GM18526 (cell line): ENCODE data around the gene IFFO2.

ENCODE experiments used
- POLR2A ChIP-seq: IDR thresholded peaks from 3 replicates; pipeline ENCODE4 v1.6.1; 2011; ENCODE audit not compliant: insufficient read length; ENCODE audit errors: extremely low read depth

IFFO2 gene

DNA sequence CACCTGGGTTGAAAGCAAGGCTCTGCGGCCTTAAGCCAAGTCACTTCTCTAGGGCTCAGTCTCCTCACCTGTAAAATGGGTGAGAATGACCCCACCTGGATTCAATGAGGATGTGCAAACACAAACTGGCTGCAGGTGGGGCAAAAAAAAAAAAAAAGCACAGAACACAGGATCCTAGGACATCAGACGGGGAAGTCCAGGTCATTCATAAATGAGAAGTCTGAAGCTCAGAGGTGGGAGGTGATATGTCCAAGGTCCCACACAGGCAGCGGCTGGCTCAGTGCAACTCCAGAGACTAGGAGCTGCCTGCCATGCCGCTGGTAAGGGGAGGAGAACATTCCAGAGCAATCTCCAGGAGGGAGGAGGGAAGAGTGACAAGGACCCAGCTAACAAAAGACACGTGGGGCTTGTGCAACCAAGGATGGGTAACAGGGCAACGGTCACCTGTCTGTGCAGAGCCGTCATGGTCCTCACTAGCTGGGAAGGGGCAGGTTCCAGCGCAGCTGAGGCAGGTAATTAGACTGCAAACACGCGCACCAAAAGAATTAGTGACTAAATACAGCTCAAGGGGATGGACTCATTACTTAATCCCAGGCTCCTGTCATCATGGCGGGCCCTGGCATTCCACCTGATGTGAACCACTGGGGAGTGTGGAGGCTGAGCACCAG lies 19.5 kb downstream of the IFFO2 start:
- TF ChIP-seq POLR2A: no peak

DNA sequence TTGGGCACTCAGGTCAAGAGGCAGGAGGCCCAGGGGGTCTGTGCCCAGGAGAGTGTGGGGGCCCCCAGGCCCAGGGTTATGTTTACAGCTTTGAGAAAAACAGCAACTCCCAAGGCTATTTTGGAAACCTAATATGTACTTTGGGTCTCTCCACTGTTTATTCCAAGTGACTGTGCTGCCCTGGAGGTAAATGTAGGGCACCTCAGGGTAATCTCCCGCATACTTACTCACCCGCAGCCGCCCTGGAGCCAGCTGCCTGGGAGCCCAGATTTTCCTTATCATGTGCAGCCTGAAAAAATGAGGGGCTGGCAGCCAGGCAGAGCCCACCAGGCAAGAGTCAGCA lies 20.0 kb downstream of the IFFO2 start:
- TF ChIP-seq POLR2A: no peak

DNA sequence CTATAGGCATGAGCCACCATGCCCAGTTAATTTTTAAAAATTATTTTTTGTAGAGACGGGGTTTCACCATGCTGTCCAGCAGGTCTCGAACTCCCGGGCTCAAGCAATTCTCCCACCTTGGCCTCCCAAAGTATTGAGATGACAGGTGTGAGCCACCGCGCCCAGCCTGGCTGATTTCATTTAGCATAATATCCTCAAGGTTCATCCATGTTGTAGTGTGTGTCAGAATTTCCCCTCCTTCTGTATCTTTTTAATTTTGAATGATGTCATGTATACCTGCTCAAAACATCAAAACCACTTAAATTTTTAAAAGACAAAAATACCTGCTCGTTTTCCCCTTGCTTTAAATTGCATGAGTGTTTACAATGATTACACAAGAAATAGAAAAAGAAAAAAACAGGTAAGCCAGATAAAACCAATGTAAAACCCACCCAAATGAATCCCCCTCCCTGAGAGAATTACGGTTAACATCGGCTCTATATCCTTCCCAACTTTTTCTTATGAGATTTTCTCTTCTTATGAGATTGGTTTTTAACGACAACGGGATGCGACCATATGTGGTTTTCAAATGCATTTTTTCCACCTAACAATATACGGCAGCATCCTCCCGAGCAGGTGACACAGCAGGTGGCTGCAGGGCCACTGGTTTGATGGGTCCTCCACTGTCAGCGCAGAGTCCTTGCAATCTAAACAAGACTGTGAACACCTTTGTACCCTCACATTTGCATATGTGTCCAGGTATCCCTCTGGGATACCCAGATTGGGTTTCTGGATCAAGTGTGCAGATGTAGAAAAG lies 22.1 kb downstream of the IFFO2 start:
- TF ChIP-seq POLR2A: no peak

DNA sequence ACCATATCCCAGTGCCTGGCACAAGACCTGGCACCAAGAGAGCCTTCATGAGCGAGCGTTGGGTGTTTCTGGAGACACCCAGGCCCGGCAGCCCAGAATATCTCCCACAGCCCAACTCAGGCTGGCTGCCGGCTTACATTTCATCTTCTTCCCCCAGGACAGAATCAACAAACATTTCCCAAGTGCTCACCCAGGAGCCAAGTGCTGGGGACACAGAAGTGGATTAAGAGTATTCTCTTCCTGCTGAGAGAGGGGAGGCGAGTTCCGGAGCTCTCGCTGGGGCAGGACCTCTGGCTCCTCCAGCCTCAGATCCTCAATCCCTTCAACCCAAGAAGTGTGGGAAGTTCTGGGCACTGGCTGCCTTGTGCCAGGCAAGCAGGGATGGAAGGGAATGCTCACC lies 23.6 kb downstream of the IFFO2 start:
- TF ChIP-seq POLR2A: no peak

GRCh38 chr1:18932387-18932786 lies 24.1 kb downstream of the IFFO2 start:
- no peak for TF ChIP-seq POLR2A

DNA sequence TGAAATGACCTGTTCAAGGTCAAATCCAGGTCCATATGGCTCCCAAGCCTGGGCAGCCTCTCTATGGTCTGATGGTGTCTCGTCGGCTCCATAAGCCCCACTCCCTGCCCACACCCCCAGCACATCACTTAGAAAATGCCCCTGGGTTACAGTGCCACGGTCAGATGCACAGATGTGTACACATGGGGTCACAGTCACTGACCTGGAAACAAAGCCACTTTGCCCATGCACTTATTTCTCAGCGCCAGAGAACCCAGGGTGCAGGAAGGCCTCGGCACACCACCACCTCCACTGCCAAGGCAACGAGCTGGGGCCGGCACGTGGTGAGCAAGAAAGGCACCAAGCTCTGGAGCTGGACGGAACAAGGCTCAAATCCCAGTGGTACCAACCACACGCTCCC lies 24.7 kb downstream of the IFFO2 start:
- no peak for TF ChIP-seq POLR2A

- no peak for TF ChIP-seq POLR2A
Measured at GRCh38 chr1:18929686-18930085, 26.8 kb downstream of the IFFO2 start.

GRCh38 chr1:18928985-18929384 lies 27.5 kb downstream of the IFFO2 start:
- TF ChIP-seq POLR2A: no peak

GRCh38 chr1:18928406-18928805 lies 28.1 kb downstream of the IFFO2 start:
- no peak for TF ChIP-seq POLR2A

DNA sequence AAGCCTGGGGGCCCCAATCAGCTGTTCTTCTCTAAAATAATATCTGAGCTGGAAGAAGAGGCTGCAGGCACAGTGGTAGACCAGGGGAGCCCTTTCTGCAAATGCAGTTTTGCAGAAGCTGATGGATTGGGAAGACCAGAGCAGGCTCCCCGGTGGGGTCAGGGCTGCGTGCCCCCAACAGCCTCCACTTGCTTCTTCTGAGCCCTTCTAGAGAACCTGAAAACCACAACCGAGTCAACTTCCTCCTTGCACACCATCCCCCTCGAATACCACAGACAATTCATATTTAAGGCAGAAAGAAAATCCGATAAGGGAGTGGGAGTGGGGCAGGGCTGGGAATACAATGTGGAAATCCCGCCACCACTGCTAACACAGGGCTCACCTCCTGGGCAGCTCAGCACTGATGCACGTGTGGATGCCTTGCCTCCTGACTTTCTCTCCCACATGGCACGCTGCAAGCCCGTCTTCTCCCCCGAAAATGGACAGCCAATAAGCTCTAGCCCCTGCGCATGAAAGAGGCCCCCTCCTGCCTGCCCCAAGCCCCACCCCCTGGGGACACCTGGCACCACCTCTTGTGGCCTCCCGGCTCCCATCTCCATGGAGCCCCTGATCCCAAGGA lies 28.7 kb downstream of the IFFO2 start:
- TF ChIP-seq POLR2A: peak; percentile 32

DNA sequence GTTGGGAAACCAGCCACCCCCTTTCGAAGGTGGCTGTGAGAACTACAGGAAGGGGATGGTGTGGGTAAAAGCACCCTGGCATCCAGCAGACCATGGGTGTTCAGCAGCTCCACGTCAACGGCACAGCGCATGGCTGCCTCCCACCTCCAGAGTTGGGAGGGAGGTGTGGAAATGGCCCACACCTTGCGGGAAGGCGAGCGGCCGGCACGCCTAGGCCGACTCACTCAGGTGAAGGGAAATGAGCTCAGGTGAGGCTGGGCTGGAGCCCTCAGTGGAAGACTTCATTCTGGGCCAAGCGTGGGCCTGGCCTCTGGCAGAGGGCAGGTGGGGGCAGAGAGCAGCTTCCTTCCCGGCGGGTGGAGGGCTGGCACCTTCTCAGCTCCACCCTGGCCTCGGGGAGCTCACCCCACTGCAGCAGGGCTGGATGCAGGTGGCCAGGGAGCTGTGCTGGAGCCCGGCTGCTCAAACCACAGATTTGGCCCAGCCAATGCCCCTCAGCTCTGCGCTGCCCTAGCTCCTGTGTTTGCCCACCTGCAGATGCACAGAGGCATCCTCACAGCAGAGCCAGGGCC lies 29.3 kb downstream of the IFFO2 start:
- no peak for TF ChIP-seq POLR2A

GRCh38 chr1:18926315-18927081 lies 30.0 kb downstream of the IFFO2 start:
- TF ChIP-seq POLR2A: peak; percentile 57

DNA sequence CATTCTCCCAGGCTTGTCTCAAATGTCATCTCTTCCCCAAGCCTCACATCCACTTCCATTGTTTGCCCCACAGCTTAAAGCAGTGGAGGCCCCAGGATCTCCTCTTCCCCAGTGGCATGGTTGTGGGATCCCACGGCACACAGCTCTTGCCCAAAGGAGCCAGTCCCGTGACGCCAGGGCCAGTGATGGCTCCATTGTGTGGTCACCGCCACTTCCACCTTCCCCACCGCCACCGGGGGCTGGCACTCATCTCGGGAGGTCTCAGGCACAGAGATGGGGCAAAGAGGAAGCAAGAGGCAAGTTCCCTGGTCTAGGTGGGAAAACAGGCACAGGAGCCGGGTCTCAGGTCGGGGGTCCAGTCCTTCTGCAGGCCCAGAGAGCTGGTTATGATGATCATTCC lies 31.2 kb downstream of the IFFO2 start:
- TF ChIP-seq POLR2A: no peak

DNA sequence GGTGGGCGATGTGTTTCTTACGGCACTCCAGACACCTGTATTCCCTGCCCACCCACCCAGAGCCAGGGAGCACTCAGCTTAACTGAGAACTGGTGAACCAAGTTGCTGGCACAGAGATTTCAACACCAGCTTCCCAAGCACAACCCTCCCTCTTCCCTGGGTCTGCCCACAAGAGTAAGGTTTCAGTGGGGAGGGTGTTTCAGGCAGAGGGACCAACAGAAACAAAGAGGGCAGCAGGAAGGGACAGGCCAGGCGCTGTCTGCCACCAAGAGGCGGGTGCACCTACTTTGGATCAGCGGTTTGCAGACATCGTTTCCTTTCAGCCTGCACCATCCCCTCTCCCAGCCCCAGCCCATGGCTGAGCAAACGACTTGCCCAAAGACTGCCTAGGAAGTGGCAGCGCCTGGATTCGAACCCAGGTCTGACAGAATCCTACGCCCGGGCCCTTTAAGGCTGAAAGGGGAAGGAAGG lies 32.2 kb downstream of the IFFO2 start:
- TF ChIP-seq POLR2A: no peak

GRCh38 chr1:18923756-18924211 lies 32.7 kb downstream of the IFFO2 start:
- no peak for TF ChIP-seq POLR2A
